Spinal cord (tissue), 10 donors: Measurements from ENCODE around the gene REN. TPM values are rescaled to one million over a fixed set of nuclear protein-coding genes. Genes with fewer than 3 reads are reported as not detected.

Experiments used
- DNase-seq, 6 donors: peaks; one replicate each; pipeline versions ENCODE4 v3.0.0 to v3.0.0-alpha.2; 2013 to 2015; ENCODE audit warnings: low spot score in 6 of 6, low read depth in 4 of 6
- H3K27ac ChIP-seq: one replicate; pipeline ENCODE4 v1.5.1; 2013; ENCODE audit warnings: low read depth, low read length, control low read depth
- H3K27me3 ChIP-seq: one replicate; pipeline ENCODE4 v1.6.1; 2013; ENCODE audit warnings: low read length; ENCODE audit not compliant: control insufficient read depth, insufficient read depth
- H3K36me3 ChIP-seq: one replicate; pipeline ENCODE4 v1.6.1; 2013; ENCODE audit warnings: low read length; ENCODE audit not compliant: control insufficient read depth, insufficient read depth
- H3K4me1 ChIP-seq: one replicate; pipeline ENCODE4 v1.6.1; 2013; ENCODE audit warnings: low read length; ENCODE audit not compliant: control insufficient read depth, insufficient read depth
- H3K4me3 ChIP-seq: one replicate; pipeline ENCODE4 v1.5.1; 2013; ENCODE audit warnings: low read depth, low read length, control low read depth
- H3K9me3 ChIP-seq: one replicate; pipeline ENCODE4 v1.6.1; 2013; ENCODE audit warnings: low read length; ENCODE audit not compliant: control insufficient read depth, insufficient read depth
- WGBS: methylation state at CpG from one replicate; pipeline ENCODE4 v1.1.5; 2013; ENCODE audit warnings: missing lambda C conversion rate; ENCODE audit not compliant: insufficient coverage; 5-methylcytosine and 5-hydroxymethylcytosine counted together
- polyA plus RNA-seq, 2 donors: library from polyadenylated mRNA; unstranded; fragments of 120-200 nt; gene quantifications; one replicate each; pipeline ENCODE4 v1.2.1, GENCODE V29; 2013; ENCODE audit not compliant: insufficient read length in 2 of 2
- total RNA-seq, 2 donors: library from RNA; depleted of rRNA in 1 of 2; stranded (reverse); fragments of 120-200 nt in 1 of 2; fragments of >200 nt in 1 of 2; gene quantifications; one replicate each; pipeline versions ENCODE4 v1.2.3 to v1.2.4, GENCODE V29; 2013 to 2014
- donor health status: healthy.

The REN gene
- total and polyA plus RNA-seq, 4 donors = 0.17 to 0.39 TPM; not detected in 2

GRCh38 chr1:204192589-204193352 is 26.6 kb upstream of the REN start:
- H3K4me3 ChIP-seq = no peak overlapping the region
- H3K36me3 ChIP-seq = no peaks in the 10 kb centered on the region
- DNase-seq = no peak
- no peak overlapping the region for H3K27ac ChIP-seq
- H3K9me3 ChIP-seq = no peaks in the 10 kb centered on the region
- H3K4me1 ChIP-seq = peaks cover 50% of the 10 kb centered on the region
- 60% methylated on average over 1 of the region's 3 CpGs for WGBS
- H3K27me3 ChIP-seq = peaks cover 18% of the 10 kb centered on the region

GRCh38 chr1:204192046-204192445 is 25.9 kb upstream of the REN start:
- peaks cover 22% of the 10 kb centered on the region for H3K27me3 ChIP-seq
- H3K4me1 ChIP-seq = peaks cover 50% of the 10 kb centered on the region
- peak overlapping the region; percentile 26 for H3K27ac ChIP-seq
- 100% methylated on average over 1 of the region's 2 CpGs for WGBS
- H3K4me3 ChIP-seq = no peak overlapping the region
- H3K36me3 ChIP-seq = no peaks in the 10 kb centered on the region
- no peaks in the 10 kb centered on the region for H3K9me3 ChIP-seq
- DNase-seq = no peak

GRCh38 chr1:204191456-204191855 is 25.3 kb upstream of the REN start:
- Histone ChIP-seq H3K27ac (no peak overlapping the region), H3K9me3 (no peaks in the 10 kb centered on the region), H3K36me3 (no peaks in the 10 kb centered on the region), H3K27me3 (peaks cover 22% of the 10 kb centered on the region), H3K4me3 (no peak overlapping the region), H3K4me1 (peaks cover 50% of the 10 kb centered on the region)
- peak; percentile 58 to 94 (median 82) for DNase-seq
- WGBS = 28% methylated on average over 5 of the region's 7 CpGs

GRCh38 chr1:204190212-204191211 is 24.4 kb upstream of the REN start:
- no peak overlapping the region for H3K27ac ChIP-seq
- no peaks in the 10 kb centered on the region for H3K36me3 ChIP-seq
- DNase-seq = peak in 2 of 6 donors; percentile 44 to 78
- H3K9me3 ChIP-seq = no peaks in the 10 kb centered on the region
- peaks cover 22% of the 10 kb centered on the region for H3K27me3 ChIP-seq
- no peak overlapping the region for H3K4me3 ChIP-seq
- H3K4me1 ChIP-seq = peaks cover 44% of the 10 kb centered on the region
- WGBS = 10% methylated on average over 31 of the region's 44 CpGs

GRCh38 chr1:204188959-204189639 is 23.0 kb upstream of the REN start:
- peak in 4 of 6 donors; percentile 47 to 94 (median 64) for DNase-seq
- H3K27me3 ChIP-seq = peaks cover 22% of the 10 kb centered on the region
- no peaks in the 10 kb centered on the region for H3K36me3 ChIP-seq
- no peaks in the 10 kb centered on the region for H3K9me3 ChIP-seq
- no peak overlapping the region for H3K4me3 ChIP-seq
- H3K27ac ChIP-seq = no peak overlapping the region
- 71% methylated on average over 5 of the region's 11 CpGs for WGBS
- peaks cover 39% of the 10 kb centered on the region for H3K4me1 ChIP-seq

GRCh38 chr1:204186597-204186996 is 20.5 kb upstream of the REN start:
- Histone ChIP-seq H3K36me3 (no peaks in the 10 kb centered on the region), H3K27me3 (peaks cover 16% of the 10 kb centered on the region), H3K9me3 (no peaks in the 10 kb centered on the region), H3K27ac (no peak overlapping the region), H3K4me1 (peaks cover 24% of the 10 kb centered on the region), H3K4me3 (no peak overlapping the region)
- WGBS = 86% methylated on average over 4 of the region's 10 CpGs
- DNase-seq = no peak

DNA sequence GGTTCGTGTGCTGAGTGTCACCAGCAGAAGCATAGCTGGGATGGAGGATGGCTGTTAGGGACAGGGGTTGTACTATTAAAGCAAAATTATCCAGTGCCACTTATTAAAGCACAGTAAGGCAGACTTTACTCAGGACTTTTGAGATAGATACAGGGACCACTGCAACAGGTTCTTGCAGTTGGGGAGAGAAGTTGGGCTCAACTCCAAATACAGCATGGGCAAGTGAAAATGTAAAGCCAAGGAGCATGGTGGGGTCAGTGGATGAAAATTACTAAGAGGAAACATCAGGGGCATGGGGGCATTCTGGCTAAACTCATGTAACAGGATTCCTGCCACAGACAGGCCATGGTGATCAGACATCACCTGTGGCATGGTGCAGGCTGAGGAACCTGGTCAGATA is 15.0 kb upstream of the REN start:
- no peak overlapping the region for H3K4me3 ChIP-seq
- WGBS = no CpG with 5 or more reads among the region's 1 CpG
- no peaks in the 10 kb centered on the region for H3K9me3 ChIP-seq
- no peak overlapping the region for H3K27ac ChIP-seq
- DNase-seq = no peak
- no peaks in the 10 kb centered on the region for H3K36me3 ChIP-seq
- H3K4me1 ChIP-seq = no peaks in the 10 kb centered on the region
- no peaks in the 10 kb centered on the region for H3K27me3 ChIP-seq

- Histone ChIP-seq H3K27me3 (no peaks in the 10 kb centered on the region), H3K9me3 (no peaks in the 10 kb centered on the region), H3K4me1 (no peaks in the 10 kb centered on the region), H3K27ac (no peak overlapping the region), H3K36me3 (no peaks in the 10 kb centered on the region), H3K4me3 (no peak overlapping the region)
- 68% methylated on average over 5 of the region's 6 CpGs for WGBS
- DNase-seq = no peak
Measured at GRCh38 chr1:204180133-204180532, 14.0 kb upstream of the REN start.

- no peak for DNase-seq
- H3K36me3 ChIP-seq = no peaks in the 10 kb centered on the region
- no peak overlapping the region for H3K4me3 ChIP-seq
- no peaks in the 10 kb centered on the region for H3K4me1 ChIP-seq
- H3K27ac ChIP-seq = no peak overlapping the region
- no peaks in the 10 kb centered on the region for H3K27me3 ChIP-seq
- WGBS = 92% methylated on average over 7 of the region's 7 CpGs
- H3K9me3 ChIP-seq = no peaks in the 10 kb centered on the region
Measured at GRCh38 chr1:204178487-204179281, 12.5 kb upstream of the REN start.
